Nephron progenitor cell (in vitro differentiated cells): ENCODE results near the gene PUM1.
A peak's percentile ranks its signal among the peaks of the same experiment; 100 is the strongest.

Experiments
- DNase-seq: peaks from one replicate; pipeline ENCODE4 v3.0.0; 2021
- H3K27ac Mint-ChIP-seq: 2 replicates; pipeline ENCODE4 v1.8.0; 2021; ENCODE audit warnings: mild to moderate bottlenecking, moderate library complexity, mixed read lengths
- H3K27me3 Mint-ChIP-seq: 2 replicates; pipeline ENCODE4 v1.8.0; 2021; ENCODE audit warnings: mild to moderate bottlenecking, low read depth, mixed read lengths; ENCODE audit not compliant: poor library complexity
- H3K36me3 Mint-ChIP-seq: 2 replicates; pipeline ENCODE4 v1.8.0; 2021; ENCODE audit warnings: low read depth, mixed read lengths
- H3K4me1 Mint-ChIP-seq: 2 replicates; pipeline ENCODE4 v1.8.0; 2021; ENCODE audit warnings: mixed read lengths
- H3K4me3 Mint-ChIP-seq: 2 replicates; pipeline ENCODE4 v1.8.0; 2021; ENCODE audit warnings: mild to moderate bottlenecking, moderate library complexity, mixed read lengths
- H3K9me3 Mint-ChIP-seq: 2 replicates; pipeline ENCODE4 v1.8.0; 2021; ENCODE audit warnings: mild to moderate bottlenecking, moderate library complexity, mixed read lengths
- TF ChIP-seq, protein P1 (sequence below): fragments of 200-600 bp; sonication (generic); IDR thresholded peaks from 2 replicates; pipeline ENCODE4 v1.5.0; 2021; ENCODE audit warnings: antibody characterized with exemption

PUM1 gene

DNA sequence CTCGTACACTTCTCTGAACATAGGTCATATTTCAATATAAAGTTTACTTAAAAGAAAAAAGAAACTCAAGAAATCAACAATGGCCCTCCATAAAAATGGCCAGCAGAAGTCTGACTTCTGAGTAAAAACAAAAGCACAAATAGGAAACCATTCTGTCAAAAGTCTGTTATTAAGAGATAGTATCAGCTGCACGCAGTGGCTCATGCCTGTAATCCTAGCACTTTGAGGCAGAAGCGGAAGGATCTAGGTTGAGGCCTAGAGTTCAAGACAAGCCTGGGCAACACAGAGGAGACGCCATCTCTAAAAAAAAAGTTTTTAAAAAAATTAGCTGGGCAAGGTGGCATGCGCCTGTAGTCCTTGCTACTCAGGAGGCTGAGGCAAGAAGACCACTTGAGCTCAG, 67.3 kb downstream of the PUM1 start:
- H3K4me3 Mint-ChIP-seq: no peak overlapping the region
- H3K27ac Mint-ChIP-seq: peak overlapping the region; percentile 46
- peaks cover 76% of the 10 kb centered on the region for H3K36me3 Mint-ChIP-seq

DNA sequence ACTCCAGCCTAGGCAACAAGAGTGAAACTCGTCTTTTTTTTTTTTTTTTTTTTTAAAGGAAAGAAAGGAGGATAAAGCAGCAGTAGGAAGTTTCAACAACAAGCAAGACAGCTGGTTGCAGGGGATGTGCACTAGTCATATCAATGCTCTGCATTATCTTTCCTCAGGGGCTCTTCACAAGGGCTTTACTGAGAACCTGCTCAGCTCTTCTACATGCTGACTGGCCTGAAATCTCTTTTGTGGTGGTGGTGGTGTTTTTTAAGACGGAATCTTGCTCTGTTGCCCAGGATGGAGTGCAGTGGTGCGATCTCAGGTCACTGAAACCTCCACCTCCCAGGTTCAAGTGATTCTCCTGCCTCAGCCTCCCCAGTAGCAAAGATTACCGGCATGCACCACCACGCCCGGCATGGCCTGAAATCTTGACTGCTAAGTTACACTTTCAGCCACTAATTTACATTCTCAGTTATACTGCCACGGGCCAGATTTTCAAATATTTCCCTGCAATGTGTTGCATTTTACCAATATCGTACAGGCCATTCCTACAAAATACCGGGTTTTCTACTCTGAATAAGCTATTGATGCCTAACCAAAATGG, 68.0 kb downstream of the PUM1 start:
- H3K9me3 Mint-ChIP-seq: no peaks in the 10 kb centered on the region
- peaks cover 23% of the 10 kb centered on the region for H3K4me1 Mint-ChIP-seq
- H3K4me3 Mint-ChIP-seq: no peak overlapping the region
- no peak overlapping the region for H3K27ac Mint-ChIP-seq
- no peak for DNase-seq
- H3K36me3 Mint-ChIP-seq: peaks cover 78% of the 10 kb centered on the region
- H3K27me3 Mint-ChIP-seq: no peaks in the 10 kb centered on the region
- TF ChIP-seq, protein P1, sequence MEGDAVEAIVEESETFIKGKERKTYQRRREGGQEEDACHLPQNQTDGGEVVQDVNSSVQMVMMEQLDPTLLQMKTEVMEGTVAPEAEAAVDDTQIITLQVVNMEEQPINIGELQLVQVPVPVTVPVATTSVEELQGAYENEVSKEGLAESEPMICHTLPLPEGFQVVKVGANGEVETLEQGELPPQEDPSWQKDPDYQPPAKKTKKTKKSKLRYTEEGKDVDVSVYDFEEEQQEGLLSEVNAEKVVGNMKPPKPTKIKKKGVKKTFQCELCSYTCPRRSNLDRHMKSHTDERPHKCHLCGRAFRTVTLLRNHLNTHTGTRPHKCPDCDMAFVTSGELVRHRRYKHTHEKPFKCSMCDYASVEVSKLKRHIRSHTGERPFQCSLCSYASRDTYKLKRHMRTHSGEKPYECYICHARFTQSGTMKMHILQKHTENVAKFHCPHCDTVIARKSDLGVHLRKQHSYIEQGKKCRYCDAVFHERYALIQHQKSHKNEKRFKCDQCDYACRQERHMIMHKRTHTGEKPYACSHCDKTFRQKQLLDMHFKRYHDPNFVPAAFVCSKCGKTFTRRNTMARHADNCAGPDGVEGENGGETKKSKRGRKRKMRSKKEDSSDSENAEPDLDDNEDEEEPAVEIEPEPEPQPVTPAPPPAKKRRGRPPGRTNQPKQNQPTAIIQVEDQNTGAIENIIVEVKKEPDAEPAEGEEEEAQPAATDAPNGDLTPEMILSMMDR: no peak

More for the DNA sequence above, 67.3 kb downstream of the PUM1 start:
- no peak for DNase-seq
- TF ChIP-seq, protein P1: no peak
- peaks cover 20% of the 10 kb centered on the region for H3K4me1 Mint-ChIP-seq
- no peaks in the 10 kb centered on the region for H3K27me3 Mint-ChIP-seq
- no peaks in the 10 kb centered on the region for H3K9me3 Mint-ChIP-seq

DNA sequence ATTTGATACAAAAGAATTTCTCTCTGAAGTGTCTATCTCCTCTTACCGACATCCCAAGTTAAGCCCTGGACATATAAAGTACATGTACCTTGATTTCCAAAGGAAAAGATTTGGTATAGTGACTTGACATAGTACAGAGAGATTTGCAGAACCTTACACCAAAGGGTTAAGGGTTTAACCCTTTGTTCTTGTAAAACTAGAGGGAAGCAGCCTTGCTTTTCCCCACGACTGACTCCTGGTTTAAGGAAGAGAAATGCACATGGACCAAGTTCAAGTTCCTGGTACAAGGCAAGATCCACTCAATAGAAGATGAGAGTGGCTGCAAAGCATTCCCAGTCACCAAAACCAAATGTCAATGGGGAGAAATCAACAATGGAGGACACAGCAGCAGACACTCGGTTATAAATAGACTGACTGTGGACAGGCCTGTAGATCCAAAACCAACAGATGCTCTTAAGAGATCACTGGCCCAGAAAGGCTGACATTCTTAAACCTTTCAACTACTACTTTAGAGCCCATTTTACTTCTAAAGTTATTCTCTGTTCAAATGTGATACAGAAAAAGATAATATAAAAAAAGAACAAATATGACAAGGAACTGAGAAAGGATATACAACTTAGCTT, 69.4 kb downstream of the PUM1 start:
- peaks cover 37% of the 10 kb centered on the region for H3K4me1 Mint-ChIP-seq
- TF ChIP-seq, protein P1: no peak
- H3K36me3 Mint-ChIP-seq: peaks cover 81% of the 10 kb centered on the region
- peak overlapping the region; percentile 17 for H3K27ac Mint-ChIP-seq
- no peak overlapping the region for H3K4me3 Mint-ChIP-seq
- H3K9me3 Mint-ChIP-seq: no peaks in the 10 kb centered on the region
- H3K27me3 Mint-ChIP-seq: no peaks in the 10 kb centered on the region
- no peak for DNase-seq

DNA sequence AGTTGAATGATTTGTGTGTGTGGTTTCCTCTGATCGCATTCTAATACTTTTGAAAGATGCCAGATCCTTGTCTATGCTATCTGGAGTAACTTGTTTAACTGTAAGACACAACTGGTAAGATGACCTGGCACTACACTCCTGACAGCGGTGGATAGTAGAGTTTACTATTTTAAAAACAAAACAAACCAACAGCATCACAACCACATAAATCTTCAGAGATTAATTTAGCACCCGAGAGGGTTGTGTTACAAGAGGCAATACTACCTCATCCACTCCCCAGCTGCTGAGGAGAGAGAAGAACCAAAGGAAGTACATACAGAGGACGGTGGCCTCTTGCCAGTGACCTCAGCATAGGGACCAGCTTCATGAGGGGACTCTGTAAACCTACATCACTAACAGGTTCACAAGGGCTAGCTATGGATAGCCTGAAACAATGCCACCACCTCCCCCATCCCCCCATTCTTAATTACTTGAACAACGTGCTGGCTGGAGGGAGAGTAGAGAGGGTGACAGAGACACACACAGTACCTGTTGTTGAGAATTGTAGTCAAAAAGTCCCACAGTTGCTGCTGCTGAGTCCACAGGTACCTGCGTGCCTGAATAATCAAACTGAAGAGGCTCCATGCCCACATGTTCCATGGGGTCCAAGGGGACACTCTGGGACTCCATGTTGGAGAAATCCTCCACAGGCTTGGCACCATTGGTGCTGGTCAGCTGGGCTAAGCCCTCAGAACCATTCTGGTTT, 73.5 kb downstream of the PUM1 start:
- H3K4me1 Mint-ChIP-seq: peaks cover 43% of the 10 kb centered on the region
- DNase-seq: no peak
- TF ChIP-seq, protein P1: no peak
- H3K27me3 Mint-ChIP-seq: no peaks in the 10 kb centered on the region
- peak overlapping the region; percentile 53 for H3K27ac Mint-ChIP-seq
- H3K36me3 Mint-ChIP-seq: peaks cover 84% of the 10 kb centered on the region
- no peak overlapping the region for H3K4me3 Mint-ChIP-seq
- no peaks in the 10 kb centered on the region for H3K9me3 Mint-ChIP-seq

DNA sequence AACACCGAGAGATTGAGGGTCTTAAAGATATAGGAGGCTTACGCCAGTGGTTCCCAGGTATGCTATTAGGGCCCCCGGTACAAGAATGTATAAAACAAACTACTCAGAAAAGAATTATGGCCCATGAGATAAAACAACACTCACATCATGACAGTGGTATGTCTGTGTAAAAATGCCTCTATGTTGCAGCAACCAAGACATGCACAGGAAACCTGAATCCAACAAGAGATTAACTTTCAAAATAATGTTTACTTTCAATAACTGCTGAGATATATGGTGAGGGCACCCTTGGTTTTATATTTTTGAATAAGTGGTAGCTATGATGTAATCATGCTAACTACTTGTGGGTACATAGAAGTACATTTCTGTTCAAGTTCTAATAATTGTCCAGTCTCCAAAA, 74.9 kb downstream of the PUM1 start:
- peaks cover 70% of the 10 kb centered on the region for H3K36me3 Mint-ChIP-seq

More for the DNA sequence above, 74.9 kb downstream of the PUM1 start:
- TF ChIP-seq, protein P1: no peak
- no peaks in the 10 kb centered on the region for H3K9me3 Mint-ChIP-seq
- DNase-seq: no peak
- peaks cover 43% of the 10 kb centered on the region for H3K4me1 Mint-ChIP-seq
- peak overlapping the region; percentile 24 for H3K27ac Mint-ChIP-seq
- H3K4me3 Mint-ChIP-seq: no peak overlapping the region
- no peaks in the 10 kb centered on the region for H3K27me3 Mint-ChIP-seq
